NCI-H82 treated with DMSO at 0.1 percent for 48 hours (cell line): ENCODE measurements around the gene ATP11A.
"Not testable (repeated sequence)": the region's sequence is repeated elsewhere in the genome, so short reads cannot be mapped to it uniquely, and the experiment has no call there.

Experiments
- DNase-seq: peaks from one replicate; lab custom pipeline; 2025; ENCODE audit not compliant: unreplicated experiment; lab: John Stamatoyannopoulos, UW

ATP11A gene

DNA sequence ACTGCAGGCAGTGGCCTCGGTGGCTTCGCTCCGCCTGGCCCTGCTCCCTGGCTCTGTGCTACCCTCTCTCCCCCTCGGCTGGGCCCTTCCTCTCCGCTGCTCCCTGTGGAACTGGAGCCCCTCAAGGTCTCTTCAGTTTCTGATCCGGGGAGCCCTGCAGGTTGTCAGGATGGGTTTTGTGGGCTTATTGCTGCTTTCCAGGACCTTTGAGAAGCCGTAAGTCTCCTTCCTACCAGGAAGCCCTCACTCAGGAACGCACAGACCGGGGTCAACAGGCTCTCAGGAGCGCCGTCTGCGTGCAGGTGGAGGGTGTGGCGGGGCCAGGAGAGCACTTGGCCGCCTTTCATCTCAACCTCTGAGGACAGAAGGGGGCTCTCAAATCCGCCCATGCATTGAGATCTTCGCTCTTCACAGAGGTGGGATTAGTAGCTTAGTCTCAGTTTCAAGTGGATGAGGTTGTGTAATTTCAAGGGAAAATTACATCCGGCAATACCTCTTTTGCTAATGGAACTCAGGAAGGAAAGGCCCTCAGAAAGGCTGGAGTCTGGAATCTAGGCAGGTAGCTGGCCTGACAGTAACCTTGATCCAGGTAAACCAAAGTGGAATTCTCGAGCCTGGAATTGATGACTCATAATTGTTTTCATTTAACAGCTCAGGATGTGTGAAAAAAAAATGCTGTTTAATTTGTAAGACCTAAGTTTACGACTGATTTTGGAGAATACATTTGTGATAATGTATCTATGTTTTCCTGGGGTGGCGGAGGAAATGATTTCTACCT lies 102.0 kb downstream of the ATP11A start:
- DNase-seq: no peak

DNA sequence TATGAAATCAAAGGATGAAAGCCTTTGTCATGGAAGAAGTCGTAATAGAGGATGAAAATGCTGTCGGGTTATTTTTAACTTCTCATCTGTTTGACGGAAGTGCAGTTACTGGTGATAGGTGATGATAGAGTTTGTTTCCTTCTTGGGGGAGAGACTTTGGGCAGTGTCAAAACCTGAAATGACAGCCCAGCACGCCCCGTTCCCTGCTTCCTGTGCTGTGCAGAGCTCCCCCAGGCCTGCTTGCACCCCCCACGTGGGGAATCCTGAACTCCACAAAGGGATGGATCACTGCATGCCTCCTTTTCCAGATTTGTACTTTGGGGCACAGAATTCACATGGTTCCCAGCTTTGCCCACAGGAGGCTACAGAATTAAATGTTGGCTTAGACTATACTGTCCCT lies 102.7 kb downstream of the ATP11A start:
- no peak for DNase-seq

DNA sequence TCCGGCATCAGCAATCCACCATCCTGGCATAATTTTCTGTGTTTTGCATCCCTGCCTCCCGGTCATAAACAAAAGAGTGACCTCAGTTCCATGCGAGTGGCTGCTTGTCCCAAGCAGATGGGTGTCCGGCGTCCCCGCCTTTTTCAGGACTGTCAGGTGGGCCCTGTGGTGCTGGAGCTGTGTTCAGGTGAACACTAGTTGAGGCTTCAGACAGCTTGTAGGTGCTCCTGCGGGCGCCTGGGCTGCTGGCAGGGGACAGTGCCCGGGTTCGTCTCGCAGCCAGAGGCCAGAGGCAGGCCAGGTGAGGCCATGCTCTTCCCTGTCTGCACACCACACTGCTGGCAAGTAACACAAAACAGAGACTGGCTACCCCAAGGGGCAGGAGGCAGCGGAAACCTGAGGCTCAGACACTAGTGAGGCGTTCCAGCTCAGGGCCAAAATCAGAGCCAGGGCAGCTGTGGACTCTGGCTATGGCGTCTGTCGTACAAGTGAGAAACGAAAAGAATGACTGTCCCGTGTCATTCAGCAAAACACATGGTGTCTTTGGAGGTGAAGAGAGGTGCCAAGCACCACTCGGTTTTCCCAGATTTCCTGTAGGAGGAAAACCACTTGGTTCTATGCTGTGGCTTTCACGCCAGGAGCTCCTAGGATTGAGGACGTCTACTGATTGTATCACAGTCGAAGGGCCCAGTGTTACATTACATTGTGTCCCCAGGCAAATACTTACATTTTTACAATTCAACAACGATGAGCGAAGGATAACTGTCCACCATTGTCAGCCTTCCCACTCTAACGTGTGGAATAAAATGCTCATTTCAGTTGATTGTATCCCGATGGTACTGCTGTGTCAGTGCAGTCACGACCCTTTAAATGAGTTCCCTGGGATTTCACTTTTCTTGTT lies 104.0 kb downstream of the ATP11A start:
- no peak for DNase-seq

DNA sequence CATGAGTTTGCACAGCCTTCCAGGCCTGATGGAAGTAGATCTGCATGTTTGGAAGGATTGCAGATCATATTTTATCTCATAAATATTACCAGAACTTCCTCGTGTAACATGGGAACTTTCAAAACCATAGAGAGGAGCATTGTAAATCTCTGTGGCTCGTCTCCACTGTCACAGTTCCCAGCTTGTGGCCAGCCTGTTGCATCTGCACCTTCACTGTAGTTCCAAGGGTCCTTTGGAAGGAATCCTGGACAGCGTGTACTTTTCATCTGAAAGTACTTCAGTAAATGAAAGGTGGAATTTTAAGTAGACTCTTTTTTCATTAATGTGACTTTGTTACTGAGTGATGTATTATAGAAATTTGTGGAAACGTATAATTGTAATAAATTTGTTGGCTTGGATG lies 105.4 kb downstream of the ATP11A start:
- no peak for DNase-seq

DNA sequence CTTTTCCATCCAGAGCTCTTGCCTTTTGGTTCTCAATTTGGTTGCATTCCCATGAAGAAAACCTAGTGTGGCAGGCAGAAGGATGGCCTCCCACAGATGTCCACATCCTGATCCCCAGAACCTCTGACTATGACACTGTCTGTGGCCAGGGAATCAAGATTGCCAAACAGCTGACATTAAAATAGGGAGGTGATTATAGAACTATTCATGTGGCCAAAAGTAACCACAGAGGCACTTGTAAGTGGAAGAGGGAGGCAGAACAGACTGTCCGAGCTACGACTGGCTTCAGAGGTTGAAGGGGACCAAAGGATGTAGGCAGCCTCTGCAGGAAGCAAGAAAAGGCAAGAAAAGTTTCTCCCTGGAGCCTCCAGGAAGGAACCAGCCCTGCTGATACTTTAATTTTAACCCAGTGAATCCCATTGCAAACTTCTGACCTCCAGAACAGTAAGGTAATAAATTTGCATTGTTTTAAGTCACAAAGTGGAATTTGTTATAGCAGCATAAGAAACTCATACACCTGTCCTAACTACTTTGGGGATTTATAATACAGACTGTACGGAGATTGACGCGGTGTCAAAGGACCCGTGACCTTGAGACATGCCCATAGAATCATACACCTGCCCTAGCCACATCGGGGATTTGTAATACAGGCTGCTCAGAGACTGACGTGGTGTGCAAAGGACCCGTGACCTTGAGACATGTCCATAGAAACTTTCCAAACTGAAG lies 106.5 kb downstream of the ATP11A start:
- no peak for DNase-seq

DNA sequence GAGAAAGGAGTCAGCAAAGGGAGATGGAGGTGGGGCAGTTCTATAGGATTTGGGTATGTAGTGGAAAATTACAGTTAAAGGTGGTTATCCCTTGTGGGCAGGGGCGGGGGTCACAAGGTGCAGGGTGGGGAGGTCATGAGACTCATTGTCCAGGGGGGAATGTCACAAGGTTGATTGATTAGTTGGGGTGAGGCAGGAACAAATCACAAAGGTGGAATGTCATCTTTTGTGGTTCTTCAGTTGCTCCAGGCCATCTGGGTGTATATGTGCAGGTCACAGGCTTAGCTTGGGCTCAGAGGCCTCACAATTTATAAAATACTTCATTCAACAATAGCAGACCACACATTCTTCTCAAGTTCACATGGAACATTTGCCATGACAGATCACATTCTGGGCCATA lies 109.6 kb downstream of the ATP11A start:
- no peak for DNase-seq

DNA sequence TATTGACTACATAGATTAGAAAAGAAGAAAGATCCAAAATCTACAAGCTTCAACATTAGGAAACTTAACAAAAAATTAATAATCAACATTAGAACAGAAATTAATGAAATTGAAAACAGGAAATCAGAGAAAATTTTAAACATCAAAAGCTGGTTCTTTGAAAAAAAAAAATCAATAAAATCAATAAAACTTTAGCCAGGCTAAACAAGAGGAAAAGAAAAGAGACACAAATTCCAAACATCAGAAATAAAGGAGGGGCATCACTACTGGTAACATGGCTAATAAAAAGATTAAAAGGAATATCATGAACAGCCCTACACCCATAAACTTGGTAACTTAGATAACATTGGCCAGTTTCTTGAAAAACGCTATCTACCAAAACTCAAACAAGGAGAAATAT lies 110.2 kb downstream of the ATP11A start:
- no peak for DNase-seq

DNA sequence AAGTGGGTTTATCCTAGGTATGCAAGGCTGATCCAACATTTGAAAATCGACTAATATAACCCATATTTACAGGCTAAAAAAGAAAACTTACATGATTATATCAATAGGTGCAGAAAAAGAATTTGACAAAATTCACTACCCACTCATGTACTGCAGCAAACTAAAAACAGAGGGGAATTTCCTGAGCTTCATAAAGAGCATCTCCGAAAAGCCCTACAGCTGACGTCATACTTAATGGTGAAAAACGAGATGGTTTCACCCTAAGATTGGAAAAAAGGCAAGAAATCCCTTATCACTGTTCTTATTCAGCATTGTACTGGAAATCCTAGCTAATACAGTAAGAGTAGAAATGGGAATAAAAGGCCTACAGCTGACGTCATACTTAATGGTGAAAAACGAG lies 111.0 kb downstream of the ATP11A start:
- not testable (repeated sequence) for DNase-seq

DNA sequence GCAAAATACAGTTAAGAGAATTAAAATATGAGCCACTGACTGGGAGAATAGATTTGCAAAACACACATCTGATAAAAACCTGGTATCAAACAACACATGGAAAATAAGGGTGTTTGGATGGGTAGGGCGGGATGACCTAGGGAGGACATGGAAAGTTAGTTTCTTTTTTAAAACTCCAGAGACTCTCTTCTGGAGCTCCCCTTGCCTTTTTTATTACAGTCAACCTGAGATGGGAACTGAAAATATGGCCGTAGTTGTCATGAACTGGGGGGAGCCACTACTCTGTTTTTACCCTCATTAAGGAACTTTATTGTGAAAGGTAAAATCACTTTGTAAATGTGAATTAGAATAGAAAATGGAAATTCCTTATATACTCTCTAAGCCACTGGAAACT lies 113.0 kb downstream of the ATP11A start:
- DNase-seq: no peak

DNA sequence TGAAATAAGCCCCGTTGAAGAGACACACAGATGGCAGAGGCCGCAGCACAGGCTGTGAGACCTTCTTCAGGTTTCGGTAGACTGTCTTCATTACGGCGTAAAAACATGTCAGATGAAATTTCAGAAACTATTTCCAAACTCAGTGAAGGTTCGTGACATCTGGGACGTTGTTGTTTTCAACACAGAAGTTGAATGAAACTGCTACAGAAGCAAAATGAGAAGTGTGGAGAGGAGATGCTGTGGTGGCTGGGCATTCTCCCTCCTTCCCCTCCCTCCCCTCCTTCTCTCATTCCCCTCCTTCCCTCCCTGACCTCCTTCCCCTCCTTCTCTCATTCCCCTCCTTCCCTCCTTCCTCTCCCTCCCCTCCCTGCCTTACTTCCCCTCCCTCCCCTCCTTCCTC lies 113.6 kb downstream of the ATP11A start:
- no peak for DNase-seq

DNA sequence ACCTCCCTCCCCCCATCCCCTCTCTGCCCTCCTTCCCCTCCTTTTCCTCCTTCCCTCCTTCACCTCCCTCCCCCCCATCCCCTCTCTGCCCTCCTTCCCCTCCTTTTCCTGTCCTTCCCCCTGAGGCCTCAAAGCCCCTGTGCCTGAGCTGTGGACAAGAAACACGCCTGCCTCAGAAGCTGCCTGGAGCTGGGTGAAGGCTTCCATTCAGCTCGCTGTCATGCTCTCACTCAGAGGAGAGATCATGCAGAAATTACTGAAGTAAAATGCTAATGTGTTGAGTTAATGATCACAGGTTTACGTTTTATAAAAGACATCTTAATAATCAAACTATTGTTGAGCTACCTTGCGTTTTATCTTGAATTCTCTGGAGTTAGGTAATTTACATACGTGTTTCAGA lies 114.5 kb downstream of the ATP11A start:
- no peak for DNase-seq

DNA sequence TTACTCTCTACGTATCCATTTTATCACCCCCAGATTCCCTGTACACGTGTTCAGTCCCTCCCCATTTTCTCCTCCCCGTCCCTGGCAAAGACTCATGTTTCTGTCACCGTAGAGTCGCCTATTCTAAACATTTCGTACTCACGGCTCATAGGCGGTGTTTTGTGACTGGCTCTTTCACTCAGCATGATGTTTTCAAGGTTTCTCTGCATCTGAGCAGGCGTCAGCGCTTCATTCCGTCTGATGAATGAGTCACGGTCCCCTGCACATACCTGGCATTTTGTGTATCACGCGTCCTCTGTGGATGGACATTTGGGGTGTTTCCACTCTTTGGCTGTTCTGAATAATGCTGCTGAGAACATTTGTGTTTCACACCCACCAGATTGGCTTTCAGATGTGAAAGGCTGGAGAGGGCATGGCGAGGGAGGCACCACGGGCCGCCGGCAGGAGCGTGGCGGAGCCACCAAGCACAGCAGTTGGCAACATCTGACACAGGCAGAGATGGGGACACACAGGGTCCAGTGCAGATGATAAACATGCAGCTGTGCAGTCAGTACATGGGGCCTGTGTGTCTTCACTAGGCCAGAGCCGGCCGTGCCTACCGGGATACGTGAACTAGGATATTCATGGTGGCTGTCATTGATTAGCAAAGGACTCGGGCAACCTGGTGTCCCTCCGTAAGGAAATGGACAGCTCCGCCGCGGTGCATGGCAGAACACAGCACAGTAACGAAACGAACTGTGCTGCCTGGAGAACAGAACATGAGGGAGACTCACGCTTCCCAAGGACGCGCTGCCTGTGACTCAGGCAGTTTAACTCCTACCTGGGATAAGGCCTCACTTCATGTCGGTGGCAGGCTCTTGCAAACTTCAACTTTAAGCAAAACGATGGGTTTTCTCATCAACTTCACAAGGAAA lies 117.2 kb downstream of the ATP11A start:
- DNase-seq: no peak

DNA sequence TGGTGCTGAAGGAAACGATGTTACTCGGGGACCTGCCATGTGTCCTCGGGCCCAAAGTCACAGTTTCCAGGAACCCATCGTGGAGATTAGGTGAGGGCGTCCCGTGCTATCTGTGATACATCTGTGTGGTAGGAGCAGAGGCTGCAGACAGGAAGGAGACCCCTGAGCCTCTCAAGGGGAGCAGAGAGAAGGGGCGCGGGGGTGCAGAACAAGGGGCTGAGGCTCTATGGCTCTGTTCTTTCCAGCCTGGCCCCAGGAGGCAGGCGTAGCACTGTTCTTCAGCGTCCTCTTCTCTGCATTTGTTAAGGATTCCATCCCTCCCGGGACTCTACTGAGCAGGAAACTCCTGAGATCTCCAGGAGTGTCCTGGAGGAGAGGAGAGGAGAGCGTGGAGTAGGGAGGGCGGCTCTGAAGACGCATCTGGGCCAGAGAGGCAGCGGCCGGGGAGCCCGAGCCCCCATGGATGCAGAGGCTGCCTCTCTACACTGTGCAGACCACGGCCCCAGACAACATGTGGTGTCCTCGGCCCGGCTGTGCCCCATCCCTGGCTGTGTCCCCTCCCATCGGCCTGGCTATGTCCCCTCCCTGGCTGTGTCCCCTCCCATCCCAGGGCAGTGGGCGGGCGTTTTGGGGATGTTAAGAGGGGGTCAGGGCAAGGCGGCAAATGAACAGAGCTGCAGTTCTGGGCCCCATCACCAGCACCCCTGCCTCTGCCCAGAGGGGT lies 118.0 kb downstream of the ATP11A start:
- no peak for DNase-seq

DNA sequence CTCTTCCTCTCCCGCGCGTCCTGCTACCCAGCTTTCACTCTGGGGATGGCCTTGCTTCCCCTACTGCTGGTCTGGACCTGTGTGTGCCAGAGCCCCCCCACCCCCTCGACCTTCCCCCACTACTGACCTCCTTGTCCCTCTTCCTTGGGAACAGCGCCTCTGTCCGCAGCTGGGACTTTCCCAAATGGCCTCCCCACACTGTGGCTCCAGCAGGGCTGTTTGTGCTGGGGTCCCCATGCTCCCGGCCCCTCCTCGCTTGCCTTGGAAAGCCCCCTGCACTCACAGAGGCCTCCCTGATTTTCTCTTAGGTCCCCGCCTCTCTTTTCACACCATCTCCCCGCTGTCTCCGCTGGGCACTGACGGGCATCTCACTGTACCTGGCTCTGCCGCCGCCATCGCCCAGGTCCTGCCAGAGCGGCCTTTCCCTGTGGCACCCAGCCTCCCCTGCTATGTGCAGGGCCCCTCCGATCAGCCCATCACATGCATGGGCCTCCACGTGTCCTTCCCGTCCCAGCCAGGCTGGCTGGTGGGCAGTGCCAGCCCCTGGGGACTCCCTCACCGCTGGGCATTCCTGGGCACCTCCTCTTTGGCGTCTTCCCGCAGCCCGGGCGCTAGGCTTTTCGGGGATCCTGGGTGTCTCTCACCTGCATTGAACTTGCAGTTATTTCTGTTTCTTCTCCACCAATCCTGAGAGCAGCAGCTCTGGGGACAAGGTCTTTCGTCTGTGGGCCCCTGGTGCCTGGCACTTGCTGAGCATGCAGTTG lies 118.7 kb downstream of the ATP11A start:
- no peak for DNase-seq

DNA sequence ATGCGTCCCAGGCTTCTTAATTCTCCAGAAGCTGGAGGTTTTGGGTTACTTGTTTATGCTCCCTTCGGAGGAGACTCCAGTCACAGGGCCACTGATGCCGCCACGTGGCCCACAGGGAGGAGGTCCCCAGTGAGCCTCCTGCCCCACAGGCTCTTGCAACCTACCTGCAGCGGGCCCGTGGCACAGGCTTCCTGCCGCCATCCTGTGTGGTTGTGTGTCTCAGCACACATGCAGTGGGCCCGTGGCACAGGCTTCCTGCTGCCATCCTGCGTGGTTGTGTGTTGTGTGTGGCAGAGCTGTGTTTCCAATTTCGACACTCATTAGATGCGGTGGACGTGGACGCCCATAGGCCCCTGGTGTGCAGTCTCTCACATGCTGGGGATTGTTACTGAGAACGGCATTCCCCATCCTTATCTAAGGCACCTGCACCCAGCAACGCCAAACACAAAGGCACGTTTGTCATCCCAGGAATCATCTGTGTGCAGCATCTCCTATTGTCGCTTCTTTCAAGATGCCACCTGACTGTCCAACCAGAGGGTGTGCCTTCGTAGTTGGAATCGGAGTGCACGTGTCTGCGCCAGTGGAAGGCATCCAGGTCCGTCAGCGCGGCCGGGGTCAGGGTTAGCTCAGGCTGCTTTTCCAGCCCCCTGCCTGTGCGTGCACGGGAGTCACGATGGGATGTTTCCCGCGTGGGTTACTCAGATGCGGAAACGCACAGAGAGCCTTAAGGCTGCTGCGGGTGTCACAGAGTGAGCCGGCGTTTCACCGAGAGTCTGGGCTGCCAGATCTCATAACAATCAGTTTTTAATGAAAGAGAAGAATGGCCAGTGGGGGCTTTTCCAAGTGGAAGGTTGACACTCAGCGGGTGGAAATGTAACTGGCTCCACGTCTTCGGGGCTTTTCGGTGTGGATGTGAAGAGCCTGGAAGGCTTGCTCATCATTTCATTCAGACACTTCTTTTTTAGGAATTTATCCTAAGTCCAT lies 119.8 kb downstream of the ATP11A start:
- DNase-seq: no peak

DNA sequence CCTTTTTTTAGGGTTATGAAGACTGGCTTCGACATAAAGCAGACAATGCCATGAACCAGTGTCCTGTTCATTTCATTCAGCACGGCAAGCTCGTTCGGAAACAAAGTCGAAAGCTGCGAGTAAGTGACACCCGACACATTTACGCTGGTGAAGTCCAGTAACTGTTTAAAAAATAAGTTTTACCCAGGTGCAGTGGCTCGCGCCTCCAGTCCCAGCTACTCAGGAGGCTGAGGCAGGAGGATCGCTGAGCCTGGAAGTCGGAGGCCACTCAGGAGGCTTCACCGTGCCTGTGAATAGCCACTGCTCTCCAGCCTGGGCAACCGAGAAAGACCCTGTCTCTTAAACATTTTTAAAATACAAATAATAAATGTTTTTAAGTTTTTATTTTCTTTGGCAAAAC lies 120.8 kb downstream of the ATP11A start:
- no peak for DNase-seq

DNA sequence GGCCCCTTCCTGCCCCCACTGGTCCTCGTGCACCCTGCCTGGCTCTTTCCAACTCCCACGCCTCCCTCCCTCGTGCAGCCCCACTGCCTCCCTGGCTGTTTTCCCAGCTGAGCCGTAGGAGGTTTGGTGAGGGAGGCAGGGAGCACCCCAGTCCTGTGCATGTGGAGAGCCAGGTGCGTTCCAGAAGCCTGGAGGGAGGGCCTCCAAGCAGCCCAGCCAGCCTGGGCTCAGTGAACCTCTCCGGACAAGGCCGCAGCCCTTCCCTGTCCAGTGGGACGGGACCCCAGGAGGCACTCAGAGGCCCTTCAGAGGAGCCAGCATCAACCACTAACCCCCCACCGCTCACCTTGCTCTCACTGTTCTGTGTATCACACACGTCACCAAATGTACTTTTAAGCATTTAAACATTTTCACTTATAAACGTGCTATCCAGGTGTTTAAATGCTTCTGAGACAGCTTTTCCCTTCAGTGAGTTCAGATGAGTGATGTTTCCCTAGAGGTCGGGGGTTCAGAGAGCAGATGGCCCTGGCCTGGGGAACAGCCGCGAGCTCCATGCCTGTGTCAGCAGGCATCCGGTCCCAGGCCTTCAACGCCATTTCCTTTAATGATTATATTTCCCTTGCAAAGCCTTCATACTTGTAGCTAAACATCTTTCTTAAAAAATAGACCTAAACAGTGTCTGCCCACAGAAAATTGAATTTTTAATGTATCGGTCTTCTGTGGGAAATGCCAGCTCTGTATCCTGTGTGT lies 122.6 kb downstream of the ATP11A start:
- DNase-seq: no peak
